Measurements from ENCODE around the gene BMPER. TPM values are rescaled to one million over a fixed set of nuclear protein-coding genes. Genes with fewer than 3 reads are reported as not detected.

The BMPER gene
- total and polyA plus RNA-seq, 10 of the 15 experiments (the other 5 are each of a cell fraction or from before 2014, with no cell fraction given) = 0.02 to 0.08 TPM; not detected in 8

- in situ Hi-C loops (cut with MboI) = no loop called here
- Histone ChIP-seq H3K4me2 (ENCODE audit: control insufficient read depth, insufficient read depth) (no peak overlapping the region), H3K79me2 (ENCODE audit: control insufficient read depth, insufficient read depth, low read length) (no peaks in the 10 kb centered on the region), H3K36me3 (ENCODE audit: control insufficient read depth in 2 of 2, insufficient read depth in 2 of 2, low read length in 1 of 2) (no peaks in the 10 kb centered on the region), H3K4me3 (no peak overlapping the region), H3K27ac (ENCODE audit: control insufficient read depth, insufficient read depth) (no peak overlapping the region), H3K4me1 (ENCODE audit: control insufficient read depth, insufficient read depth, low read length) (no peaks in the 10 kb centered on the region), H2AFZ (ENCODE audit: control insufficient read depth, low read depth, low read length) (no peak overlapping the region), H4K20me1 (ENCODE audit: control insufficient read depth, insufficient read depth) (no peaks in the 10 kb centered on the region), H3K27me3 (replicated peaks in 1 of 2; ENCODE audit: control insufficient read depth in 2 of 2, insufficient read depth in 2 of 2, low read length in 1 of 2) (no peaks in the 10 kb centered on the region; a peak in 1 of 4 replicates), H3K9ac (ENCODE audit: control insufficient read depth, insufficient read depth, low read length) (no peak overlapping the region), H3K9me3 (replicated peaks; ENCODE audit: control insufficient read depth, insufficient read depth, low read length) (no peaks in the 10 kb centered on the region)
- ATAC-seq = peak; percentile 58; the same call in 2 of the 3 replicates
- ChIA-PET SMC1A (ENCODE audit: uncharacterized antibody, unreplicated experiment) (no interaction called here), POLR2A (no interaction called here), CTCF (interaction anchor here (0.6 to 1.5 kb wide), 7 partner anchors 13 to 795 kb away, joined by 3 to 4 read pairs (median 3); no protein-coding TSS in a partner anchor), RAD21 (ENCODE audit: unreplicated experiment) (no interaction called here)
- BruUV-seq (replicated peaks) = no TSS peak
- no peak for DNase-seq (ENCODE audit: low read depth, low spot score)
- intact Hi-C loops (cut with micrococcal nuclease; ENCODE audit: unreplicated experiment) = no loop called here
- peak; percentile 46 for TF ChIP-seq RAD21 (IDR thresholded peaks at IDR 0.05; ENCODE audit: insufficient read depth, low read depth, low read length)
- no peak for TF ChIP-seq SMAD5 (IDR thresholded peaks at IDR 0.05; ENCODE audit: low read depth)
- TF ChIP-seq ATF3 (IDR thresholded peaks at IDR 0.05; ENCODE audit: borderline replicate concordance, extremely low read depth, low read depth, low read length) = no peak
- TF ChIP-seq PRDM15 (CRISPR knock-in tag; IDR thresholded peaks at IDR 0.05) = no peak
- TF ChIP-seq SREBF1 (IDR thresholded peaks at IDR 0.05; ENCODE audit: low read length) = no peak
- TF ChIP-seq CTCF (IDR thresholded peaks at IDR 0.05 in 2 of 3, conservative IDR thresholded peaks at IDR 0.05 in 1 of 3; ENCODE audit: control insufficient read depth in 2 of 3, extremely low read depth in 1 of 3, insufficient read depth in 1 of 3, low read depth in 3 of 3, low read length in 3 of 3) = peak; percentile 44 to 54 (median 52); a peak in 5 of 6 replicates
- WGBS (ENCODE audit: insufficient coverage, insufficient replicate concordance, low lambda C conversion rate, missing lambda C conversion rate) = 0% methylated on average over 4 of the region's 4 CpGs
- peak; percentile 57 for FAIRE-seq
Measured at GRCh38 chr7:34091321-34091917, 186.1 kb downstream of the BMPER start.
